ENCODE data around the gene SHISAL2A. TPM values are rescaled to one million over a fixed set of nuclear protein-coding genes. Genes with fewer than 3 reads are reported as not detected.

SHISAL2A gene
- total and polyA plus RNA-seq, 2 donors (not counting 3 experiments of a cell fraction or from before 2014, with no cell fraction given), result not detected

DNA sequence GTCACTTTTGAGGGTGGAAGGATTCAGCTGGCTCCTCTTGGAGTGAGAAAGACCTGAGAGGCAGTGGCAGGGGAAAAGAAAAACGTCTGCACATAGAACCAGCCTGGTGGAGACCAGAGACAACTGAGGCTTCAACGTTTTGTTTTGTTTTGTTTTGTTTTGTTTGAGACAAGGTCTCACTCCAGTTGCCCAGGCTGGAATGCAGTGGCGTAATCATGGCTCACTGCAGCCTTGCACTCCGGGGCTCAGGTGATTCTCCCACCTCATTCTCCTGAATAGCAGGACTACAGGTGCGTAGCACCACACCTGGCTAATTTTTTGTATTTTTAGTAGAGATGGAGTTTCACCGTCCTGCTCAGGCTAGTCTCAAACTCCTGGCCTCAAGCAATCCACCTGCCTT lies 12.3 kb downstream of the SHISAL2A start:
- intact Hi-C loops (cut with micrococcal nuclease) (no loop called here), dilution Hi-C loops (cut with MboI; ENCODE audit: extremely low pct_ligation_motif_present, low sequenced_read_pairs) (no loop called here)
- Histone ChIP-seq H3K9me3 (replicated peaks; ENCODE audit: control insufficient read depth, insufficient read depth, low read length) (no peaks in the 10 kb centered on the region), H3K9ac (replicated peaks; ENCODE audit: extremely low read depth, insufficient read depth, low read length) (no peak overlapping the region), H3K9me1 (replicated peaks; ENCODE audit: control insufficient read depth, extremely low read depth, insufficient read depth, low read length) (no peaks in the 10 kb centered on the region), H4K20me1 (replicated peaks; ENCODE audit: control insufficient read depth, extremely low read depth, insufficient read depth, low read length) (no peaks in the 10 kb centered on the region), H3K4me1 (ENCODE audit: control insufficient read depth, extremely low read depth, insufficient read depth, low read length) (no peaks in the 10 kb centered on the region), H3K4me2 (ENCODE audit: insufficient read depth, low read length) (no peak overlapping the region), H2AFZ (ENCODE audit: low read depth, low read length) (no peak overlapping the region), H3K4me3 (replicated peaks in 1 of 3; ENCODE audit: insufficient read depth in 1 of 3, low read depth in 1 of 3, low read length in 3 of 3) (no peak overlapping the region), H3K27me3 (ENCODE audit: control insufficient read depth in 2 of 2, insufficient read depth in 2 of 2, low read length in 2 of 2) (peaks cover 1 to 3% of the 10 kb centered on the region in 2 experiments), H3K36me3 (ENCODE audit: control insufficient read depth in 2 of 2, extremely low read depth in 1 of 2, insufficient read depth in 2 of 2, low read length in 2 of 2) (no peaks in the 10 kb centered on the region), H3K27ac (ENCODE audit: insufficient read depth, low read depth, low read length) (no peak overlapping the region), H3K79me2 (ENCODE audit: control insufficient read depth, insufficient read depth, low read length) (no peaks in the 10 kb centered on the region)
- POLR2A ChIA-PET, result no interaction called here
- TF ChIP-seq, protein P1, sequence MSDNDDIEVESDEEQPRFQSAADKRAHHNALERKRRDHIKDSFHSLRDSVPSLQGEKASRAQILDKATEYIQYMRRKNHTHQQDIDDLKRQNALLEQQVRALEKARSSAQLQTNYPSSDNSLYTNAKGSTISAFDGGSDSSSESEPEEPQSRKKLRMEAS (IDR thresholded peaks at IDR 0.05; ENCODE audit: insufficient read depth, insufficient read length), result no peak
- no peak for TF ChIP-seq MYC (IDR thresholded peaks at IDR 0.05; ENCODE audit: low read depth, low read length)
- TF ChIP-seq GATA2 (IDR thresholded peaks at IDR 0.05; ENCODE audit: insufficient read depth, insufficient read length, low read depth, low read length), result no peak
- TF ChIP-seq, protein P2, sequence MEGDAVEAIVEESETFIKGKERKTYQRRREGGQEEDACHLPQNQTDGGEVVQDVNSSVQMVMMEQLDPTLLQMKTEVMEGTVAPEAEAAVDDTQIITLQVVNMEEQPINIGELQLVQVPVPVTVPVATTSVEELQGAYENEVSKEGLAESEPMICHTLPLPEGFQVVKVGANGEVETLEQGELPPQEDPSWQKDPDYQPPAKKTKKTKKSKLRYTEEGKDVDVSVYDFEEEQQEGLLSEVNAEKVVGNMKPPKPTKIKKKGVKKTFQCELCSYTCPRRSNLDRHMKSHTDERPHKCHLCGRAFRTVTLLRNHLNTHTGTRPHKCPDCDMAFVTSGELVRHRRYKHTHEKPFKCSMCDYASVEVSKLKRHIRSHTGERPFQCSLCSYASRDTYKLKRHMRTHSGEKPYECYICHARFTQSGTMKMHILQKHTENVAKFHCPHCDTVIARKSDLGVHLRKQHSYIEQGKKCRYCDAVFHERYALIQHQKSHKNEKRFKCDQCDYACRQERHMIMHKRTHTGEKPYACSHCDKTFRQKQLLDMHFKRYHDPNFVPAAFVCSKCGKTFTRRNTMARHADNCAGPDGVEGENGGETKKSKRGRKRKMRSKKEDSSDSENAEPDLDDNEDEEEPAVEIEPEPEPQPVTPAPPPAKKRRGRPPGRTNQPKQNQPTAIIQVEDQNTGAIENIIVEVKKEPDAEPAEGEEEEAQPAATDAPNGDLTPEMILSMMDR (IDR thresholded peaks at IDR 0.05; ENCODE audit: extremely low read depth in 1 of 2, insufficient read depth in 1 of 2, low read depth in 1 of 2, low read length in 2 of 2), result no peak
- TF ChIP-seq POLR2A (IDR thresholded peaks at IDR 0.05; ENCODE audit: low read depth, low read length), result no peak
- no peak for TF ChIP-seq EZH2 (IDR thresholded peaks at IDR 0.05; ENCODE audit: borderline replicate concordance, low read depth, low read length, severe bottlenecking)
- no peak for TF ChIP-seq FOS (IDR thresholded peaks at IDR 0.05; ENCODE audit: borderline replicate concordance, insufficient read depth, low read length)
- TF ChIP-seq JUN (IDR thresholded peaks at IDR 0.05; ENCODE audit: borderline replicate concordance, insufficient read depth, insufficient read length, low read depth), result no peak
- no peak for TF ChIP-seq POLR2AphosphoS5 (IDR thresholded peaks at IDR 0.05; ENCODE audit: insufficient read depth, low read depth, low read length)
- CTCF ChIA-PET, result interaction anchor here (1.0 kb wide), 1 partner anchor 41 kb away, joined by 3 read pairs; no protein-coding TSS in a partner anchor
- DNase-seq (ENCODE audit: low read depth, low spot score) (no peak), FAIRE-seq (no peak)
- BruUV-seq (replicated peaks), result no TSS peak

Data from endothelial cell of umbilical vein (primary cell).